GDM1 (cell line): ENCODE measurements around the gene CCDC51.
A peak's percentile ranks its signal among the peaks of the same experiment; 100 is the strongest.
"Not testable (repeated sequence)": the region's sequence is repeated elsewhere in the genome, so short reads cannot be mapped to it uniquely, and the experiment has no call there.

Source experiments
- DNase-seq: peaks from one replicate; lab custom pipeline; 2025; lab: John Stamatoyannopoulos, UW

Gene CCDC51

GRCh38 chr3:48465531-48466378 is 25.8 kb upstream of the CCDC51 start:
- DNase-seq = peak; percentile 72

GRCh38 chr3:48465237-48465530 is 25.3 kb upstream of the CCDC51 start:
- DNase-seq = no peak

- DNase-seq = no peak
These were observed 24.8 kb upstream of the CCDC51 start for GRCh38 chr3:48464713-48465221.

GRCh38 chr3:48463703-48464102 is 23.8 kb upstream of the CCDC51 start:
- DNase-seq = no peak

- not testable (repeated sequence) for DNase-seq
These were observed 21.8 kb upstream of the CCDC51 start for GRCh38 chr3:48461767-48462166.

GRCh38 chr3:48460517-48460902 is 20.6 kb upstream of the CCDC51 start:
- no peak for DNase-seq

- DNase-seq = no peak
These were observed 20.0 kb upstream of the CCDC51 start for GRCh38 chr3:48459773-48460516.

- DNase-seq = no peak
These were observed 19.4 kb upstream of the CCDC51 start for GRCh38 chr3:48459331-48459730.

GRCh38 chr3:48456456-48456855 is 16.5 kb upstream of the CCDC51 start:
- DNase-seq = no peak

- DNase-seq = no peak
These were observed 11.4 kb upstream of the CCDC51 start for GRCh38 chr3:48451270-48451669.

- DNase-seq = peak; percentile 77
These were observed 6.7 kb upstream of the CCDC51 start, which contains the start of gene ATRIP for GRCh38 chr3:48446425-48447193. ATRIP (plus strand) TSS chr3:48446737; CDS start chr3:48446846, 109 bp downstream.

- no peak for DNase-seq
These were observed 6.1 kb upstream of the CCDC51 start for GRCh38 chr3:48446043-48446424.

- DNase-seq = no peak
These were observed 5.5 kb upstream of the CCDC51 start for GRCh38 chr3:48445277-48445882.

GRCh38 chr3:48441940-48442339 is 2.0 kb upstream of the CCDC51 start:
- DNase-seq = no peak

- no peak for DNase-seq
These were observed 655 bp upstream of the CCDC51 start for GRCh38 chr3:48440590-48440958.

GRCh38 chr3:48437812-48438211 is 2.1 kb downstream of the CCDC51 start:
- no peak for DNase-seq

GRCh38 chr3:48436855-48437254 is 3.1 kb downstream of the CCDC51 start:
- no peak for DNase-seq

GRCh38 chr3:48436477-48436787 is 3.5 kb downstream of the CCDC51 start:
- DNase-seq = no peak

- peak; percentile 69 for DNase-seq
These were observed 4.0 kb downstream of the CCDC51 start for GRCh38 chr3:48435774-48436476.

- DNase-seq = no peak
These were observed 4.7 kb downstream of the CCDC51 start for GRCh38 chr3:48435223-48435595.

GRCh38 chr3:48434591-48435222 is 5.2 kb downstream of the CCDC51 start:
- DNase-seq = no peak
